Mesothelial cell of epicardium (in vitro differentiated cells): Measurements from ENCODE around the gene NCF2. TPM values are rescaled to one million over a fixed set of nuclear protein-coding genes. Genes with fewer than 3 reads are reported as not detected.

ENCODE experiments used
- DNase-seq, 2 experiments: peaks; one replicate each; pipeline ENCODE4 v3.0.0; 2021; ENCODE audit warnings: low spot score in 2 of 2; ENCODE audit not compliant: unreplicated experiment in 2 of 2
- H3K27ac Mint-ChIP-seq: 2 replicates; pipeline ENCODE4 v1.8.0; 2021; ENCODE audit warnings: mixed read lengths
- H3K27me3 Mint-ChIP-seq: 2 replicates; pipeline ENCODE4 v1.8.0; 2021; ENCODE audit warnings: low read depth, mixed read lengths
- H3K36me3 Mint-ChIP-seq: 2 replicates; pipeline ENCODE4 v1.8.0; 2021; ENCODE audit warnings: mixed read lengths
- H3K4me1 Mint-ChIP-seq: 2 replicates; pipeline ENCODE4 v1.8.0; 2021; ENCODE audit warnings: mixed read lengths
- H3K4me3 Mint-ChIP-seq: 2 replicates; pipeline ENCODE4 v1.8.0; 2021; ENCODE audit warnings: mild to moderate bottlenecking, moderate library complexity, mixed read lengths
- H3K9me3 Mint-ChIP-seq: 2 replicates; pipeline ENCODE4 v1.8.0; 2021; ENCODE audit warnings: mixed read lengths
- CTCF ChIP-seq: fragments of 200-600 bp; sonication (generic); IDR thresholded peaks from one replicate; pipeline ENCODE4 v1.5.0; 2021; ENCODE audit warnings: antibody characterized with exemption; ENCODE audit not compliant: unreplicated experiment
- total RNA-seq: library from RNA; stranded (reverse); gene quantifications from 3 replicates; pipeline ENCODE4 v1.2.1, GENCODE V29; 2021

The NCF2 gene
- total RNA-seq, result 0.16 to 0.47 TPM in 2 of 3 replicates, not detected in the other

DNA sequence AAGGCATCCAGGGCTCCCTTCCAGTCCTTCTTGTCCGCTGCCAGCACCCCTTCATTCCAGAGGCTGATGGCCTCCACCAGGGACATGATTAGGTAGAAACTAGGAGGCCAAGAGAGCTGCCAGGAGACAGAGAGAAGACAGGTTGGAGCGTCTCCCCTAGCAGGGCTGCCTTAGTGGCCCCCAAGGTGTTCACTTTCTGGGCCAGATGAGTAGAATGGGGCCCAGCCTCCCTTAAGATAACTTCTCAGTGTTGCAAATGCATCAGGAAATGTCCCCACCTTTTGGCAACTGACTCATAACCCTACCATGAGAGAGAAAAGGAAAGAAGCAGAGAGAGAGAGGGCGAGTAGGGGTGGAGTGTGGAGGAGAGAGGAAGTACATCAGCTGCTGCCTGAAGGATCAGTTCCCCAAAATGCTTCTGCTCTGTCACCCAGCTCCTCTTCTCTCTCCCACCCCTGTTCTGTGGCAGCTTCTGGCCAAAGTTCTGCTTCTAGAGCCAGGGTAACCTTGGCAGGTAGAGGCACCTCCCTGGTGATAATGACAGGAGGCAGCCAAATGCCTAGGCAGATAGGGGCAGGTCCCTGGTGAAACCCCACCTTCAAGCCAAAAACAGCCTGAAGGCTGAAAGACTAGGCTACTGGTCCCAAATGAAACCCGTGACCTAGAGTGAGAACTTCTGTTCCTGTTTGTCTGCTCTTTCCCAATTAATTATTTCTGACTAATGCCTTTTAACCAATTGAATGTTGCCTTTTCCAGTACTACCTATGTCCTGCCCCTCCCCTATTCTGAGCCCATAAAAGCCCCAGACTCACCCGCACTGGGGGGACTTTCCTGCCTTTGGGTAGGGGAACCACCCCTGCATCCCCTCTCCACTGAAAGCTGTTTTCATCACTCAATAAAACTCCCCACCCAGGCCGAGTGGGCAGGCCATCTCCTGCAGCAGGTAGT, at the start of gene NCF2:
TSS of gene NCF2 (minus strand) at position 216 of the 948 bp plus-strand sequence. CDS start at position 86, 130 bp downstream.
- no peaks in the 10 kb centered on the region for H3K36me3 Mint-ChIP-seq
- no peak within 1 kb of the TSS for H3K27ac Mint-ChIP-seq
- no peak within 1 kb of the TSS for H3K4me3 Mint-ChIP-seq
- no peaks in the 10 kb centered on the region for H3K27me3 Mint-ChIP-seq
- no peak for DNase-seq
- H3K4me1 Mint-ChIP-seq, result no peaks in the 10 kb centered on the region
- H3K9me3 Mint-ChIP-seq, result no peaks in the 10 kb centered on the region
- TF ChIP-seq CTCF, result no peak

DNA sequence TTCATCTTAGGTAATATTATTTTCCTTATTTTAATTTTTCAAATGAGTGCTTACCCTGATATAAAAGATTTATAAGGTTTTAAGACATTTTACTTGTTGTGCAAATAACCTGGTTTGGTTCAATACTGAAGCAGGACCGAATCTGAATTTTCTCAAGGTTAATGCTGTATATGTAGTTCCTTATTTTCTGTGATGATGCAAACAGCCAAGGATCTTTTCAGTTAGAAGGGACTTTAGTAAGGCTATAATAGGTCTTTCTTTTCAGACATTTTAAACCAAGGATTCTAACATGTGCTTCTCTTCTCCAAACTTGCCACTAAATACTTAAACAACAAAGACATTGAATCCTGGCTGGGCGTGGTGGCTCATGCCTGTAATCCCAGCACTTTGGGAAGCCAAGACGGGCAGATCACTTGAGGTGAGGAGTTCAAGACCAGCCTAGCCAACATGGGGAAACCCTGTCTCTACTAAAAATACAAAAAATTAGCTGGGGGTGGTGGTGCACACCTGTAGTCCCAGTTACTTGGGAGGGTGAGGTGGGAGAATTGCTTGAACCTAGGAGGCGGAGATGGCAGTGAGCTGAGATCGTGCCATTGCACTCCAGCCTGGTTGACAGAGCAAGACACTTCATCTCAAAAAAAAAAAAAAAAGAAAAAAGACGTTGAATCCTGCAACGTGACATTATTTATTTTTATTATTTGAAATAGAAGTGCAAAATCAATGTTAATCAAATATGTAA, 48.6 kb upstream of the NCF2 start:
- no peak for DNase-seq
- no peak overlapping the region for H3K4me3 Mint-ChIP-seq
- no peaks in the 10 kb centered on the region for H3K36me3 Mint-ChIP-seq
- no peak overlapping the region for H3K27ac Mint-ChIP-seq
- no peaks in the 10 kb centered on the region for H3K9me3 Mint-ChIP-seq
- TF ChIP-seq CTCF, result no peak
- H3K4me1 Mint-ChIP-seq, result peaks cover 19% of the 10 kb centered on the region
- peaks cover 32% of the 10 kb centered on the region for H3K27me3 Mint-ChIP-seq

DNA sequence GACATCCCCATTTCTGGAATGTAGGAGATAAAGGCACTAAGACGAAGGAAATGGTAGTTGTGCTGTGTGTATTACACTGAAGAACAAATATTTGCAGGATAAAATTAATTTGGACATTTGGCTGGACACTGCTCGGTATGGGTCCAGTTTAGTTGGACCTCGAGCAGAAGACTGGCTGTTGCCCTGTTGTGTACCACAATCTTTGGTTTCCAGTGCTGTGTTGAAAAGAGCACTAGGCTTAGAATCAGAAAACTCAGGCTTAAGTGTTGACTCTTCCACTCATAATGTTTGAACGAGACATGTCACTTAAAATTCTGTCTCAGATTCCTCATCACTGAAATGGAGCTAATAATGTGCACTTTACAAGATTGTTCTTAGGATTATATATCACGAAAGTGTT, 46.5 kb upstream of the NCF2 start:
- Mint-ChIP-seq H3K4me1 (peaks cover 37% of the 10 kb centered on the region), H3K27ac (no peak overlapping the region), H3K4me3 (peak overlapping the region; percentile 100), H3K27me3 (peaks cover 32% of the 10 kb centered on the region), H3K9me3 (no peaks in the 10 kb centered on the region), H3K36me3 (peaks cover under 1% of the 10 kb centered on the region)
- no peak for DNase-seq
- TF ChIP-seq CTCF, result no peak

DNA sequence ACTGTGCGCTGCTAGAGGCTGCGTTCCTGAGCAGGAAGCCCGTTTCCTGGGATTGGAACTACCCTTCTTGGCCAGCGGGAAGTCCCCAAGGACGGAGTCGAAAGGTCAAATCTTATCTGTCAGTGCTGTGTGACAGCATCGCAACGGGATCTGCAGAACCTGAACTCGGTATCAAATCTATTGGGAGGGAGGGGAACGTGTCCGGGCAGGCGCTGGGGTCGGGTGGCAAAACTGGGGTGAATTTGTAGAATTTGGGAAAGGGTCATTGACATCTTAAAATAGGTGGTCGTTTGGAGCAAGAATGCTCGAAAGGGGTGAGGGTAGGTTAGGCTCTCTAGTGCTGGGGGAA, 46.0 kb upstream of the NCF2 start:
- H3K27ac Mint-ChIP-seq, result no peak overlapping the region
- DNase-seq, result no peak
- H3K4me3 Mint-ChIP-seq, result peak overlapping the region; percentile 100
- peaks cover 39% of the 10 kb centered on the region for H3K4me1 Mint-ChIP-seq
- H3K36me3 Mint-ChIP-seq, result peaks cover 3% of the 10 kb centered on the region
- no peak for TF ChIP-seq CTCF
- peaks cover 32% of the 10 kb centered on the region for H3K27me3 Mint-ChIP-seq
- H3K9me3 Mint-ChIP-seq, result no peaks in the 10 kb centered on the region

GRCh38 chr1:183635606-183636333, 45.5 kb upstream of the NCF2 start, which contains the start of gene ARPC5:
Gene ARPC5, minus strand, starts transcription at chr1:183635783. Its CDS starts 124 bp downstream, at chr1:183635659.
- Mint-ChIP-seq H3K27ac (peak within 1 kb of the TSS; percentile 100), H3K9me3 (no peaks in the 10 kb centered on the region), H3K4me1 (peaks cover 41% of the 10 kb centered on the region), H3K27me3 (peaks cover 32% of the 10 kb centered on the region), H3K4me3 (peak within 1 kb of the TSS; percentile 100), H3K36me3 (peaks cover 5% of the 10 kb centered on the region)
- DNase-seq, result peak; percentile 94 to 95
- no peak for TF ChIP-seq CTCF
